Osteocyte (in vitro differentiated cells): ENCODE results near the gene HMBS. TPM values are rescaled to one million over a fixed set of nuclear protein-coding genes. Genes with fewer than 3 reads are reported as not detected.

Experiments
- DNase-seq: peaks from one replicate; pipeline ENCODE4 v3.0.0; 2021; ENCODE audit warnings: mixed read lengths; ENCODE audit not compliant: unreplicated experiment; ENCODE audit errors: extremely low spot score
- H3K27ac Mint-ChIP-seq: one replicate; pipeline ENCODE4 v1.8.0; 2021; ENCODE audit warnings: mild to moderate bottlenecking, mixed read lengths; ENCODE audit not compliant: unreplicated experiment
- H3K27me3 Mint-ChIP-seq: one replicate; pipeline ENCODE4 v1.8.0; 2021; ENCODE audit warnings: mixed read lengths; ENCODE audit not compliant: unreplicated experiment
- H3K36me3 Mint-ChIP-seq: one replicate; pipeline ENCODE4 v1.8.0; 2021; ENCODE audit warnings: mixed read lengths; ENCODE audit not compliant: unreplicated experiment
- H3K4me1 Mint-ChIP-seq: one replicate; pipeline ENCODE4 v1.8.0; 2021; ENCODE audit warnings: mixed read lengths; ENCODE audit not compliant: unreplicated experiment
- H3K4me3 Mint-ChIP-seq: one replicate; pipeline ENCODE4 v1.8.0; 2021; ENCODE audit warnings: mild to moderate bottlenecking, moderate library complexity, mixed read lengths; ENCODE audit not compliant: unreplicated experiment
- H3K9me3 Mint-ChIP-seq: one replicate; pipeline ENCODE4 v1.8.0; 2021; ENCODE audit warnings: mixed read lengths; ENCODE audit not compliant: unreplicated experiment
- CTCF ChIP-seq: fragments of 200-600 bp; sonication (generic); IDR thresholded peaks from 2 replicates; pipeline ENCODE4 v1.5.0; 2021; ENCODE audit warnings: antibody characterized with exemption, mild to moderate bottlenecking, moderate library complexity
- total RNA-seq: library from RNA; stranded (reverse); gene quantifications from 2 replicates; pipeline ENCODE4 v1.2.1, GENCODE V29; 2021

The HMBS gene
- total RNA-seq, 1 donor from 2014 or later, result 18.6 TPM

- H3K27ac Mint-ChIP-seq, result no peak overlapping the region
- H3K9me3 Mint-ChIP-seq, result no peaks in the 10 kb centered on the region
- peaks cover 60% of the 10 kb centered on the region for H3K36me3 Mint-ChIP-seq
- TF ChIP-seq CTCF, result no peak
- DNase-seq, result no peak
- no peaks in the 10 kb centered on the region for H3K27me3 Mint-ChIP-seq
- H3K4me3 Mint-ChIP-seq, result no peak overlapping the region
- peaks cover 13% of the 10 kb centered on the region for H3K4me1 Mint-ChIP-seq
Measured at GRCh38 chr11:119051440-119052162, 33.1 kb upstream of the HMBS start.

GRCh38 chr11:119052163-119052814 is 32.4 kb upstream of the HMBS start:
- Mint-ChIP-seq H3K9me3 (no peaks in the 10 kb centered on the region), H3K27me3 (no peaks in the 10 kb centered on the region), H3K4me1 (peaks cover 13% of the 10 kb centered on the region), H3K27ac (no peak overlapping the region), H3K4me3 (no peak overlapping the region), H3K36me3 (peaks cover 57% of the 10 kb centered on the region)
- no peak for DNase-seq
- TF ChIP-seq CTCF, result no peak

GRCh38 chr11:119054418-119054817 is 30.3 kb upstream of the HMBS start:
- peaks cover 42% of the 10 kb centered on the region for H3K36me3 Mint-ChIP-seq
- DNase-seq, result no peak
- H3K27ac Mint-ChIP-seq, result no peak overlapping the region
- H3K4me3 Mint-ChIP-seq, result no peak overlapping the region
- TF ChIP-seq CTCF, result no peak
- no peaks in the 10 kb centered on the region for H3K9me3 Mint-ChIP-seq
- peaks cover 24% of the 10 kb centered on the region for H3K4me1 Mint-ChIP-seq
- no peaks in the 10 kb centered on the region for H3K27me3 Mint-ChIP-seq

- TF ChIP-seq CTCF, result peak; percentile 30
- no peak for DNase-seq
- no peaks in the 10 kb centered on the region for H3K9me3 Mint-ChIP-seq
- peaks cover 24% of the 10 kb centered on the region for H3K4me1 Mint-ChIP-seq
- no peaks in the 10 kb centered on the region for H3K27me3 Mint-ChIP-seq
- peak overlapping the region; percentile 84 for H3K27ac Mint-ChIP-seq
- peaks cover 34% of the 10 kb centered on the region for H3K36me3 Mint-ChIP-seq
- H3K4me3 Mint-ChIP-seq, result peak overlapping the region; percentile 96
Measured at GRCh38 chr11:119055901-119056300, 28.8 kb upstream of the HMBS start.

- Mint-ChIP-seq H3K4me3 (peak overlapping the region; percentile 96), H3K27me3 (no peaks in the 10 kb centered on the region), H3K4me1 (peaks cover 24% of the 10 kb centered on the region), H3K36me3 (peaks cover 28% of the 10 kb centered on the region), H3K27ac (peak overlapping the region; percentile 94), H3K9me3 (no peaks in the 10 kb centered on the region)
- TF ChIP-seq CTCF, result no peak
- no peak for DNase-seq
Measured at GRCh38 chr11:119056421-119056999, 28.2 kb upstream of the HMBS start.
